Esophagus mucosa (tissue), 1 donor: ENCODE data around the gene SORCS3. TPM values are rescaled to one million over a fixed set of nuclear protein-coding genes. Genes with fewer than 3 reads are reported as not detected.

Experiments used
- ATAC-seq: fragments of 200-7000 bp; cut with Tn5 transposase; one replicate; pipeline ENCODE4 v1.9.1; 2020
- total RNA-seq: library from RNA; stranded (reverse); gene quantifications from one replicate; pipeline ENCODE4 v1.2.4, GENCODE V29; 2023
- donor health status: DM: yes; HTN: yes; CAD: no.

Gene SORCS3
- total RNA-seq, 1 donor from 2014 or later: not detected

DNA sequence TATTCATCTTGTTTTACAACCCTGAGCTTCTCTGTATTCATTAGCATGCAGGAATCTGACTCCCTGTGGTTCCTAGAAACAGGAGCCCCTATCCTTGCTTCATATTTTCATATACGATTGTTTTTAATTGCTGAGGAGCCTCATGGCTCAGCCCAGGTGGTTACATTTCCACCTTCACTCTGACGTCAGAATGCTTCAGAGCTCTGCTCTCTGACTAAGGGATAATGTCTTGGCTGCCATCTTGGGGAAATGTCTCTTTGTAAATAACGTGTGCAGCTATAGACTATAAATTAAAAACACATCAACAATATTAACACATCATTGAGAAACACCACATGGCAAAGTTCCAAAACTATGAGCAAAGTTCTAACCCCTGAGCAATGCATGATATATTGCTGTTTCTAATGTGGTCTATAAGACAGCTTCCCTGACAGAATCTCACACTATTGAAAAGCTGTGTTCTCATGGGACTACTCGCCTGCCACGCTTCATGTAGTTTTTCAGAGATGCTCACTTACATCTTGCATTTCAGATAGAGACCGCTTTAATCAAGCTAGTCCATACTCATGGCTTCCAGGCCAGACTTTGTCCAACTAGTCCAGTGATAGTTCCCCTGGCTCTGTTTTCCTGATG lies 227.0 kb downstream of the SORCS3 start:
- ATAC-seq: no peak

- no peak for ATAC-seq
These were observed 231.6 kb downstream of the SORCS3 start for GRCh38 chr10:104872691-104873090.

GRCh38 chr10:104873161-104873560 lies 232.1 kb downstream of the SORCS3 start:
- no peak for ATAC-seq

DNA sequence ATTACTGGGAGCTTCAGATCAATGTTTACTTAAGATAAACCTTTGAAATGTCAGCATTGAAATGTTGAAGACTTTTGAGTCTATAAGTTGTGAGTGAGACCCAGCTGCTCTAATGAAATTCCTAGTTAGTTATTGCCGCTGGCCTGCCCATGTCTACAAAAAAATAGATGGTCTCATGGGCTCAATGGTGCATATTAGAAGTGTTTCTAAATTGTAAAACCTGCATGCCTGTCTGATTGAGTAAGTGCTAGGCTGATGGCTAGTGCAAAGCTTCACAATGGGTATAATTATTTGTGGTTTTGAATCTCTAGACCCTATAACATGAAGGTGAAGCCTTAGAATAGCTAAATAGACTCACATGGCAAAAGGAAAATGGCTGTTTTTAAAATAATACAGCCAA lies 234.5 kb downstream of the SORCS3 start:
- ATAC-seq: no peak

DNA sequence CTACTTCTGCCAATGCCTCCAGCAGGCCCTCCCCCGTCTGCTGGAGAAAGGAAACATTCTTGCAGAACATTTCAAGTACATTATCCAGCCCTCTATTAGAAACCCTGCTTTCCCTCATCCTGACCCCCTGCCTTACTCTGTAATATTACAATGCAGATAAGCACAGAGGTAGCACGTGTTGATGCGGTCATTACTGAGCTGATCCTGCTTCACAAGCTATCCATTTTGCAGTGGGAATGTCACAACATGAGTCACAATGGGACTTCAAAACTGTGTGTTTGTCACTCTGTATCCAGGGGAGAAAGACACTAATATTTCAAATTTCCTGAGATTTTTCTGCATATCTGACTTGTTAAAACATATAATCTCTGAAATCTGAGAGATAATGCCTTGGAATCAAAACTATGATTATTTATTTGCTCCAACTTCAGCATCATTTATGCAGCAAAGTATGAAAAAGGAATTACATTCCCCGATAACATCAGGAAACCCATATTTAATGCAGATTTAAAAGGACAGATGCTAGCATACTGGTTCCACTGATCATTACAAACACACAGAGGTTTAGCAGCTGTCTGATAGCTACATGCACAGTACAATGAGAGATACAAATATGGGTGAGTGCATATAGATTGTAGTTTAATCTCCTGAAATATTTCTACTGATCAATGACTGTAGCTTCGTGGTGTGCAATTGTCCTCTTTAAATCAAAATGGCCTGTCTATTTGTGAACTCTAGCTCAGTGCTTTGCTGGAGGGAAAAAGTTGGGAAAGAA lies 239.7 kb downstream of the SORCS3 start:
- ATAC-seq: no peak

DNA sequence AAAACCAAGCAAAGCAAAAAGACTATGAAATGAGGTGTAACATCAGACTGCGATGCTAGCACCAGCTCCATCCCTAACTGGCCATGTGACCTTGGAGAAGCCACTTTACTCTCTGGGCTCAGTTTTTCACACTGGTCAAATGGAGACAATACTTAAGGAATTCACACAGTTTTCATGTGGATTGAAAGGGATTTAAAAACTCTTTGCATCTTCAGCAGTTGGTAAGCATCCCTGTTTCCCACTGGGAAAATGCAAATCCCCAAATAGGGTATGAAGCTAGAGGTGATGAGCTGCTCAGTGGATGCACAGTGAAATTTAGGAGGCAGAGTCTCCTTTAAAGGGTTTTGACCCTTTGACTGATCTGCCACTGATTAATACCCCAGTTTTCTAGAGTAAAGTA lies 240.7 kb downstream of the SORCS3 start:
- no peak for ATAC-seq

GRCh38 chr10:104892879-104893617 lies 252.0 kb downstream of the SORCS3 start:
- no peak for ATAC-seq

GRCh38 chr10:104893701-104894100 lies 252.6 kb downstream of the SORCS3 start:
- ATAC-seq: no peak

GRCh38 chr10:104894681-104895080 lies 253.6 kb downstream of the SORCS3 start:
- ATAC-seq: no peak

DNA sequence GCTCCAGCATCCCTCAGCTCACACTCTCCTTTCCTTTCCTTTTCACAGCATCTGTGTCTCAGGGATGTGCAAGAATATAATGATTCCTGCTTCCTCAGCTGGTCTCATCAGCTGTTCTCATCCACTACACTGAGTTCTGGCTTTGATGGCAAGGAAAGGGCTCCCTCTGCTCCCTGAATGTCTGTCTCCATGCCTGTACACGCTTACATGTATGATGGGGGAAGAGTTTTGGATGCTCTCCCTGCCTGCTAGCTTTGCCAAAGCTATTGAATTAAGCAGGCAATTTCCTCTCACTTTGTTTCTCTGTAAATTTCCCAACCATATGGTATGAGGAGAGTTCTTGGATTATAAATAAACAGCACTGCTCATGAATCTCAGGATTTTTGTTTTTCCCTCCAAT lies 254.5 kb downstream of the SORCS3 start:
- no peak for ATAC-seq

GRCh38 chr10:104895981-104896380 lies 254.9 kb downstream of the SORCS3 start:
- no peak for ATAC-seq

DNA sequence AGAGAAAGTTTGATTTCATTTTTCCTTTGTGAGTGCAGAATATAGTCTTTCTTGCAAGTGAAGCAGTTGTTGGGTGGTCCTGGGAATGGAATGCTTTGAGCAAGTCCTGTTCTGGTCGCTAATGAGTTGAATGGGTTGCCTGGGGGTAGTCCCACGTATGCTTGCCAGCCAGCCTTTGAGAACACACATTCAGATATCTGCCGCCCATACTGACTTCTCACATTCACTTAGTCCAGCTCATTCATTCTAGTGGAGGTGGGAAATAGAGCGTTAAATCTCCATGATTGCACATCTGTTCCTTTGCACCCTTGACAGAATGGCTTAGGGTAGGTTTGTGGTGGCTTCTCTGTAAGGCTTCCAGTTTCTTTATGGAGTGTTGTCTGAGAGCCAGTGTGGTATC lies 256.6 kb downstream of the SORCS3 start:
- ATAC-seq: no peak

GRCh38 chr10:104899779-104900178 lies 258.7 kb downstream of the SORCS3 start:
- ATAC-seq: no peak

- ATAC-seq: no peak
These were observed 262.3 kb downstream of the SORCS3 start for GRCh38 chr10:104903433-104903832.

DNA sequence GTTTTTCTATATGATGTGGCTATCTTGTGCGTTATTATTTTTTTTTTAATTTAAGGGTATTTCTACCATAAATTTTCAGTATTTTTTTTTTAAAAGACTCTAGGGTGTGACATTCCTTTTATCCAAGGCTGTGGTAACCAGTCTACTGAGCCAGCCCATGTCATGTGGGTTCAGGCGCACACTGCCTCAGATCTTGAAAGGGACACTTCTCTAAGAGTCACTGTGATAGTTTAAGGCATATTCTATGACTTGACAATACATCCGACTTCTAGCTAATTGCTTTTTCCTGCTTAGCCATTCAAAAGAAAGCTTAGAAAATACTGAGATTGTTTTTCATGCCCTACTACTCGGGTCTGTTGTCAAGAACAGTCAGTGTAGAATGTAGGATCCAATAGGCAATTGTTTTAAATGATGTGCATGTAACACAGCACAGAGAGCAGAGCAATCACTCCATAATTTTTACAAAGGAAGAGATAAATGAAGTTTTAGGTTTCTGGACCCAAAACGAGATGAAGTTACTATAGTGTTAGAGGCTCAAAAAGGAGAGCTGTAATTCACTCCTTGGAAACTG lies 263.7 kb downstream of the SORCS3 start:
- ATAC-seq: no peak

GRCh38 chr10:104906112-104906511 lies 265.0 kb downstream of the SORCS3 start:
- ATAC-seq: no peak

DNA sequence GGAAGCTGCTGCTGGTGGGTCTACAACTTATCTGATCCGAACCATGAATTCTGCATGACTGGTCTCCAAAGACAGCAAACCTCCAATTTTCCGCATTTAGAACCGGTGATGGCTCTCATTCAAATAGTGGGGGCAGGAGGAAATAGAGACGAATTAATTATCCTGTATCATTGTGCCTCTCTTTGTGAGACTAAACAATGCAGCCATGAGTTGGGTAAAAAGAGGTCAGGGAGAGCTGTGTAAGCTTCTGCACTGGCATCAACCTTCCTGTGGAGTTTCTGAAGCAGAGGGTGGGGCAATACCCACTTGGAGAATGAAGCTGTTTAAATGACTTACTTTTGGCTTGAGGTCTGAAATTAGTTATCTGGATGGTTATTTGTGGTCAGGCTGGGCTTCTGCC lies 266.4 kb downstream of the SORCS3 start:
- no peak for ATAC-seq

- ATAC-seq: no peak
These were observed 267.5 kb downstream of the SORCS3 start for GRCh38 chr10:104908581-104908980.

DNA sequence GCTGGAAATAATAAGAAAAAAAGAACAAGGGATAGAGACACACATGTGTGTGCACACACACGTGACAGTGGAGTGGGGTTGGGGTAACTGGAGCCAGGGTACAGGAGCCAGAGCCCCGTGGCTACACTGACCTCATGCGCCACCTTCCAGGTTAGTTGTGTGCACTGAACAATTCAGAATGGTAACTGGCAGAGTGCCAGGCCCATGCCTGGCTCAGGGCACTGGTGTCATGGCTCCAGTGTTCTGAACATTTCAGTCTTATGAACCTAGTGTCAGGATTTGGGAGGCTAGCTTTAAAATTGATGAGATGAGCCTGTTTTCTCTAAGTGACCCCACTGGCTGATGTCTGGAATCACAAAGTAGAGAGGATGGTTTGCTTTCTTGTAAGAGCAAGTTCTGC lies 269.6 kb downstream of the SORCS3 start:
- ATAC-seq: no peak

- no peak for ATAC-seq
These were observed 272.3 kb downstream of the SORCS3 start for GRCh38 chr10:104913390-104913789.

DNA sequence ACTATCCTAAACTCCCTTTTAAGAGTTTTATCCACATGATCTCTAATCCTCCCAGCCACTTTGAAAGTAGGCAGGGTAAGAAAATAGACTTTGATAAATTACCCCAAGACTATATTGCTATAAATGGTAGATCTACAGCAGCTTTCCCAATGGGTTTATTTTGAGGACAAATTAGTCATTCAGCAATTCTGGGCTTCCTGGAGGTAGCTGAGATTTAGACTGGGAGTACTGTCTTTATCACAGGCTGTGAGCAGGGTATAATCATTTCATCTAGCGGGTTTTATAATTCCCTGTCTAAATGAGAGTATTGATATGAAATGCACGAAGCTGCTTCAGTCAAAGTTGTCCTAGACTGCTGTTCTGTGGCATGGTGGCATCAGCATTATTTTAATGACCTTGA lies 279.4 kb downstream of the SORCS3 start:
- ATAC-seq: no peak

GRCh38 chr10:104921763-104922162 lies 280.7 kb downstream of the SORCS3 start:
- ATAC-seq: no peak

DNA sequence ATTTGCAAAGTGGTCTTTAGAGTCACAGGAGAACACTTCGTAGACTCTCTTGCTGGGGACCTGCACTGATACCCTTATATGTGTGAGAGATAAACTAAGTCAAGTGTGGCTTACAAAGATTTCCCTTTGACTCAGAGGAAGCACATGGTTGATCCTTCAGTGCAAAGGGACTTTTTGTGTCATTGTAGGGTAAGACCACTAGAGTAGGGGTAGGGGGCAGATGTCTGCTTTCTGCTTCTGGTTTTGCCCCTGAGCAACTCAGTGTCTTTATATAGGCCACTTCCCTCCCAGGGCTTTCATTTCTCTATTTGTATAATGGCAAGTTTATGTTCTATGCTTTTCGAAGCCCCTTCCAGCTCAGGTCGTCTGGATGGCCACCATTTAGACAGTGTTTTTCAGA lies 281.7 kb downstream of the SORCS3 start:
- no peak for ATAC-seq
